Ishikawa (cell line): ENCODE data around the gene FHIP1A.
A peak's percentile ranks its signal among the peaks of the same experiment; 100 is the strongest.

Source experiments
- EGR1 ChIP-seq: IDR thresholded peaks from 2 replicates; pipeline ENCODE4 v1.6.1; 2012
- EP300 ChIP-seq: IDR thresholded peaks from 2 replicates; pipeline ENCODE4 v1.6.1; 2012; ENCODE audit warnings: borderline replicate concordance
- FOXM1 ChIP-seq: IDR thresholded peaks from 2 replicates; pipeline ENCODE4 v1.6.1; 2012; ENCODE audit warnings: low read depth, borderline replicate concordance
- RAD21 ChIP-seq: IDR thresholded peaks from 2 replicates; pipeline ENCODE4 v1.6.1; 2012; ENCODE audit warnings: low read depth
- USF1 ChIP-seq: IDR thresholded peaks from 2 replicates; pipeline ENCODE4 v1.6.1; 2012
- ZBTB7A ChIP-seq: IDR thresholded peaks from 2 replicates; pipeline ENCODE4 v1.6.1; 2012; ENCODE audit warnings: low read depth

GRCh38 chr4:151362404-151363164, 46.4 kb upstream of the FHIP1A start:
- TF ChIP-seq FOXM1 (no peak), ZBTB7A (no peak), EGR1 (no peak), USF1 (no peak), EP300 (no peak), RAD21 (peak; percentile 100)
